Sigmoid colon (tissue), 4 donors: ENCODE data around the gene ZFAND6.

ENCODE experiments used
- CTCF ChIP-seq, 4 experiments: fragments of 450-650 bp in 3 of 4; fragments of 200-600 bp in 1 of 4; IDR thresholded peaks; one replicate each; pipeline ENCODE4 v1.5.1; 2016 to 2019; ENCODE audit warnings: antibody characterized with exemption in 4 of 4, mild to moderate bottlenecking in 3 of 4, moderate library complexity in 2 of 4
- EP300 ChIP-seq, 4 donors: sonication (generic); formaldehyde crosslinking; IDR thresholded peaks; one replicate each; pipeline ENCODE4 v1.6.1; 2017; ENCODE audit warnings: antibody characterized with exemption in 4 of 4
- POLR2A ChIP-seq, 2 donors: fragments of 450-650 bp; IDR thresholded peaks; one replicate each; pipeline ENCODE4 v1.6.1; 2016; ENCODE audit warnings: antibody characterized with exemption in 2 of 2, mild to moderate bottlenecking in 2 of 2, moderate library complexity in 2 of 2
- POLR2AphosphoS5 ChIP-seq, 4 donors: sonication (generic); formaldehyde crosslinking; IDR thresholded peaks; one replicate each; pipeline ENCODE4 v1.6.1; 2017; ENCODE audit warnings: antibody characterized with exemption in 4 of 4

DNA sequence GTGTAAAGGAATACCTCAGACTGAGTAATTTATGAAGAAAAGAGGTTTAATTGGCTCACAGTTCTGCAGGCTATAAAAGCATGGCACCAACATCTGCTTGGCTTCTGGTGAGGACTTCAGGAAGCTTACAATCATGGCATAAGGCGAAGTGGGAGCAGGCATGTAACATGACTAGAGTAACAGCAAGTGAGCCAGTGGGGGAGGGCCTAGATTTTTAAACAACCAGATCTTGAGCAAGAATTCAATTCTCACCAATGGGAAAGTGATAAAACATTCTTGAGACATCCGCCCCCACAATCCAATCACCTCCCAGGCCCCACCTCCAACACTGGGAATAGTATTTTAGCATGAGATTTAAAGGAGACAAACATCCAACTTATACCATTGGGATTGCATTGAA, 44.3 kb upstream of the ZFAND6 start:
- TF ChIP-seq POLR2A (IDR thresholded peaks at IDR 0.05): no peak
- TF ChIP-seq CTCF (IDR thresholded peaks at IDR 0.05): no peak
- no peak for TF ChIP-seq POLR2AphosphoS5 (IDR thresholded peaks at IDR 0.05)
- TF ChIP-seq EP300 (IDR thresholded peaks at IDR 0.05): no peak
